AG04450 (cell line): ENCODE results near the gene SGPL1. TPM values are rescaled to one million over a fixed set of nuclear protein-coding genes. Genes with fewer than 3 reads are reported as not detected.

Experiments
- CTCF ChIA-PET: fragments of 300-600, 350-600 bp; formaldehyde crosslinking; extraction: SDS; loops from one replicate; lab custom pipeline; 2022; ENCODE audit warnings: antibody characterized with exemption, inconsistent platforms; lab: Charles Lee
- POLR2A ChIA-PET: fragments of 350-600 bp; formaldehyde crosslinking; extraction: SDS; loops from one replicate; lab custom pipeline; 2021; ENCODE audit warnings: antibody characterized with exemption, inconsistent platforms; lab: Yijun Ruan, JAX
- DNase-seq: peaks from one replicate; pipeline ENCODE4 v3.0.0-alpha.2; 2011; ENCODE audit warnings: low read depth, low spot score
- H3K27ac ChIP-seq: one replicate; pipeline ENCODE4 v1.5.1; 2012; ENCODE audit warnings: low read depth, low read length, control low read depth
- H3K27me3 ChIP-seq: one replicate; pipeline ENCODE4 v1.6.0; 2012; ENCODE audit warnings: low read length; ENCODE audit not compliant: control insufficient read depth, insufficient read depth
- H3K4me3 ChIP-seq: 2 replicates; pipeline ENCODE4 v1.5.1; 2011; ENCODE audit warnings: mild to moderate bottlenecking, low read depth, low read length, control low read depth
- H3K9me3 ChIP-seq: 2 replicates; pipeline ENCODE4 v1.5.1; 2012; ENCODE audit warnings: low read length; ENCODE audit not compliant: control insufficient read depth, insufficient read depth
- polyA plus RNA-seq: library from polyadenylated mRNA; depleted of rRNA; stranded (reverse); fragments of >200 nt; gene quantifications from 2 replicates; pipeline ENCODE4 v1.2.3, GENCODE V29; 2011
- TF ChIP-seq, protein P1 (sequence below): IDR thresholded peaks from 2 replicates; pipeline ENCODE4 v1.5.1; 2011; ENCODE audit warnings: low read depth, low read length, control low read depth, inconsistent platforms

Gene SGPL1
- polyA plus RNA-seq, 1 experiment: 30.8 TPM

GRCh38 chr10:70810967-70811366 is 4.8 kb upstream of the SGPL1 start:
- TF ChIP-seq, protein P1, sequence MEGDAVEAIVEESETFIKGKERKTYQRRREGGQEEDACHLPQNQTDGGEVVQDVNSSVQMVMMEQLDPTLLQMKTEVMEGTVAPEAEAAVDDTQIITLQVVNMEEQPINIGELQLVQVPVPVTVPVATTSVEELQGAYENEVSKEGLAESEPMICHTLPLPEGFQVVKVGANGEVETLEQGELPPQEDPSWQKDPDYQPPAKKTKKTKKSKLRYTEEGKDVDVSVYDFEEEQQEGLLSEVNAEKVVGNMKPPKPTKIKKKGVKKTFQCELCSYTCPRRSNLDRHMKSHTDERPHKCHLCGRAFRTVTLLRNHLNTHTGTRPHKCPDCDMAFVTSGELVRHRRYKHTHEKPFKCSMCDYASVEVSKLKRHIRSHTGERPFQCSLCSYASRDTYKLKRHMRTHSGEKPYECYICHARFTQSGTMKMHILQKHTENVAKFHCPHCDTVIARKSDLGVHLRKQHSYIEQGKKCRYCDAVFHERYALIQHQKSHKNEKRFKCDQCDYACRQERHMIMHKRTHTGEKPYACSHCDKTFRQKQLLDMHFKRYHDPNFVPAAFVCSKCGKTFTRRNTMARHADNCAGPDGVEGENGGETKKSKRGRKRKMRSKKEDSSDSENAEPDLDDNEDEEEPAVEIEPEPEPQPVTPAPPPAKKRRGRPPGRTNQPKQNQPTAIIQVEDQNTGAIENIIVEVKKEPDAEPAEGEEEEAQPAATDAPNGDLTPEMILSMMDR: no peak
- ChIA-PET CTCF (interaction anchor here (1.4 kb wide), 1 partner anchor 52 kb away, joined by 4 read pairs; no protein-coding TSS in a partner anchor), POLR2A (no interaction called here)
- no peak overlapping the region for H3K4me3 ChIP-seq
- DNase-seq: no peak
- H3K9me3 ChIP-seq: no peaks in the 10 kb centered on the region; the same call in 1 of the 2 replicates
- no peak overlapping the region for H3K27ac ChIP-seq
- H3K27me3 ChIP-seq: peaks cover 23% of the 10 kb centered on the region

GRCh38 chr10:70811881-70812280 is 3.9 kb upstream of the SGPL1 start:
- Histone ChIP-seq H3K9me3 (no peaks in the 10 kb centered on the region; the same call in 1 of the 2 replicates), H3K27ac (no peak overlapping the region), H3K27me3 (peaks cover 14% of the 10 kb centered on the region), H3K4me3 (no peak overlapping the region)
- CTCF ChIA-PET: no interaction called here
- POLR2A ChIA-PET: no interaction called here
- TF ChIP-seq, protein P1: no peak
- DNase-seq: no peak

DNA sequence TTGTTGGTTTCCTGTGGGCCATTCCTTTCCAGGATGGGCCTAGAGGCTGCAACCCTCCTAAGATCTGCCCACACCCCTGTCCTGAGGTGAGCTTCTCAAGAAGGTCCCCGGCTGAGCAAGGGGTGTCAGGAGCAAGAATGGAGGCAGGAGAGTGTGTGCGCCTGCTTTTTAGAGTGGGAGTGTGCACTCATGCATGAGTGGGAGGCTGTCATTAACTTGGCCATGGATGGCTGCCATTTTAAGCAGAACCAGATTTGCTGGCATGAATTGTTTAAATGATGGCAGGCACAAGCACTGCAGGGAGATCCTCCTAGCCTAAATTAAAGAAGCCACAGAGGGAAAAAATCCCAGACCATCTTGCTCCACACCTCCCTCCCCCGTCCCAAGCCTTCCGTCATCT is 2.9 kb upstream of the SGPL1 start:
- H3K27ac ChIP-seq: no peak overlapping the region
- no peak for DNase-seq
- H3K27me3 ChIP-seq: peaks cover 11% of the 10 kb centered on the region
- ChIA-PET CTCF (no interaction called here), POLR2A (no interaction called here)
- TF ChIP-seq, protein P1: no peak
- H3K4me3 ChIP-seq: no peak overlapping the region
- no peaks in the 10 kb centered on the region; the same call in 1 of the 2 replicates for H3K9me3 ChIP-seq

- no peak overlapping the region for H3K4me3 ChIP-seq
- H3K27me3 ChIP-seq: peaks cover 8% of the 10 kb centered on the region
- no peaks in the 10 kb centered on the region; the same call in 1 of the 2 replicates for H3K9me3 ChIP-seq
- no peak for DNase-seq
- TF ChIP-seq, protein P1: no peak
- H3K27ac ChIP-seq: no peak overlapping the region
- POLR2A ChIA-PET: no interaction called here
- CTCF ChIA-PET: interaction anchor here (0.6 to 1.0 kb wide), 3 partner anchors 86 to 1197 kb away, joined by 3 to 6 read pairs (median 3); no protein-coding TSS in a partner anchor
Observed at GRCh38 chr10:70814126-70814525, 1.6 kb upstream of the SGPL1 start.

GRCh38 chr10:70816220-70816894 is 609 bp downstream of the SGPL1 start:
- TF ChIP-seq, protein P1: no peak
- ChIA-PET POLR2A (interaction anchor here (2.0 kb wide), 1 partner anchor 16 kb away, joined by 11 read pairs; no protein-coding TSS in a partner anchor), CTCF (interaction anchor here (0.6 to 3.6 kb wide), 11 partner anchors 11 to 267 kb away, joined by 3 to 16 read pairs (median 3); no protein-coding TSS in a partner anchor)
- peak; percentile 75 for DNase-seq
- Histone ChIP-seq H3K9me3 (no peaks in the 10 kb centered on the region; the same call in 1 of the 2 replicates), H3K27ac (peak overlapping the region; percentile 95), H3K4me3 (peak overlapping the region; percentile 96), H3K27me3 (peaks cover 8% of the 10 kb centered on the region)
